ENCODE results near the gene ASH1L. TPM values are rescaled to one million over a fixed set of nuclear protein-coding genes. Genes with fewer than 3 reads are reported as not detected.
"Not testable (repeated sequence)": the region's sequence is repeated elsewhere in the genome, so short reads cannot be mapped to it uniquely, and the experiment has no call there.

The ASH1L gene
- total RNA-seq, 4 donors from 2014 or later, result 55.6 to 81.3 (median 75.0) TPM

DNA sequence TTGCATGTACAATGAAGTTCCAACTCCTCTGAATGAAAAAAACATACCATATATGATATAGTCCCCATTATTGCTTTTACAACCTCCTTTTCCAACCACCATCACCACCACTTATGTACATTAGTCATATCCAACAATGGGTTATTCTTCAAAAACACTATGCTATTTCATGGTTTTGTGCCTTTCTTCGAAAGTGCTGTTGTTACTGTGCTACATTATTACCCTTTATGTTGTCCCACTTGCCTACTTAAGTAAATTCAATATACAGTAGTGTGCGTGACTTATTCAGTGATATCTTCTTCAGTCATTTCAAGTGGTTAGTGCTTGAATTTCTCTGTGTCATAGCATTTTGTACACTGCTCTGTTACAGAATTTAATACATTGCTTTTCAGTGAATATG is 105.3 kb downstream of the ASH1L start:
- no peak overlapping the region for H3K4me3 ChIP-seq
- H3K36me3 ChIP-seq, result peaks cover 0 to 50% of the 10 kb centered on the region in 2 donors
- WGBS, 2 donors (ENCODE audit: low coverage in 1 of 2), result 91 to 100% methylated on average over 2 of the region's 2 CpGs
- no peaks in the 10 kb centered on the region for H3K9me3 ChIP-seq
- TF ChIP-seq, protein P1, sequence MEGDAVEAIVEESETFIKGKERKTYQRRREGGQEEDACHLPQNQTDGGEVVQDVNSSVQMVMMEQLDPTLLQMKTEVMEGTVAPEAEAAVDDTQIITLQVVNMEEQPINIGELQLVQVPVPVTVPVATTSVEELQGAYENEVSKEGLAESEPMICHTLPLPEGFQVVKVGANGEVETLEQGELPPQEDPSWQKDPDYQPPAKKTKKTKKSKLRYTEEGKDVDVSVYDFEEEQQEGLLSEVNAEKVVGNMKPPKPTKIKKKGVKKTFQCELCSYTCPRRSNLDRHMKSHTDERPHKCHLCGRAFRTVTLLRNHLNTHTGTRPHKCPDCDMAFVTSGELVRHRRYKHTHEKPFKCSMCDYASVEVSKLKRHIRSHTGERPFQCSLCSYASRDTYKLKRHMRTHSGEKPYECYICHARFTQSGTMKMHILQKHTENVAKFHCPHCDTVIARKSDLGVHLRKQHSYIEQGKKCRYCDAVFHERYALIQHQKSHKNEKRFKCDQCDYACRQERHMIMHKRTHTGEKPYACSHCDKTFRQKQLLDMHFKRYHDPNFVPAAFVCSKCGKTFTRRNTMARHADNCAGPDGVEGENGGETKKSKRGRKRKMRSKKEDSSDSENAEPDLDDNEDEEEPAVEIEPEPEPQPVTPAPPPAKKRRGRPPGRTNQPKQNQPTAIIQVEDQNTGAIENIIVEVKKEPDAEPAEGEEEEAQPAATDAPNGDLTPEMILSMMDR (IDR thresholded peaks at IDR 0.05), result no peak
- TF ChIP-seq POLR2A (IDR thresholded peaks at IDR 0.05), result no peak
- no peak for TF ChIP-seq POLR2AphosphoS5 (IDR thresholded peaks at IDR 0.05)
- no peak for TF ChIP-seq EP300 (IDR thresholded peaks at IDR 0.05)
- no peak overlapping the region for H3K27ac ChIP-seq
- peaks cover 0 to 18% (median 0%) of the 10 kb centered on the region in 3 donors for H3K4me1 ChIP-seq
- H3K27me3 ChIP-seq, result no peaks in the 10 kb centered on the region
- no peak for ATAC-seq

DNA sequence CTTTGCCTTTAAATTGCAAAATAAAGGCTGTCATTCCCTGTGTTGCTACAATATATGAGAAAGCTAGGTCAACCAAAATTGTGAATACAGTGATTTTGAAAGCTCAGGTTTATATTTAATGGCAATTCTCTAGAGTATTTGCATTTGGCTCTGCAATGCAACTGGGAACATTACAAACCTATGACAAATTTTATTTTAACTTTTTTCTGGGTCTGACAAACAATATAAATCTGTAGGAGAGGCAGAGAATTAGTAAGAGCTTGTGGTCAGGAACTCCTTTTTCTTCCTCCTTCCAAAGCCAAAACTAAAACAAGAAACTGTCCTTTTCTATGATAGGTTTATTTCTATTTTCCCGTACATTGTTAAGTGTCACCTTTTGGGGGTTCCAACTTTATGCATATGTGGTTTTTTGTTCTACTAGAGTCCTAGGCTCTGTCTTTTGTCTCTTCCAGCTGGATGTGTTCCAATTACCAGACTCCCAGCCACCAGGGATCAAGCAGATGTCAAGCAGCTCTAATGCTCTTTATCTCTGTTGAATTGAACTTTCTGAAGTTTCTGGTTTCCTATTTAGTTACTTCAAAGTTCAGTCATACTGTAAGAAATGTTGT is 106.9 kb downstream of the ASH1L start:
- Histone ChIP-seq H3K4me1 (peaks cover 0 to 18% (median 0%) of the 10 kb centered on the region in 3 donors), H3K9me3 (no peaks in the 10 kb centered on the region), H3K27me3 (no peaks in the 10 kb centered on the region), H3K4me3 (no peak overlapping the region), H3K27ac (no peak overlapping the region), H3K36me3 (peaks cover 0 to 56% of the 10 kb centered on the region in 2 donors)
- WGBS, 2 donors (ENCODE audit: low coverage in 1 of 2), result 15 to 62% methylated on average over 1 of the region's 1 CpG
- no peak for ATAC-seq
- no peak for TF ChIP-seq EP300 (IDR thresholded peaks at IDR 0.05)
- TF ChIP-seq, protein P1 (IDR thresholded peaks at IDR 0.05), result no peak
- TF ChIP-seq POLR2A (IDR thresholded peaks at IDR 0.05), result no peak
- no peak for TF ChIP-seq POLR2AphosphoS5 (IDR thresholded peaks at IDR 0.05)

DNA sequence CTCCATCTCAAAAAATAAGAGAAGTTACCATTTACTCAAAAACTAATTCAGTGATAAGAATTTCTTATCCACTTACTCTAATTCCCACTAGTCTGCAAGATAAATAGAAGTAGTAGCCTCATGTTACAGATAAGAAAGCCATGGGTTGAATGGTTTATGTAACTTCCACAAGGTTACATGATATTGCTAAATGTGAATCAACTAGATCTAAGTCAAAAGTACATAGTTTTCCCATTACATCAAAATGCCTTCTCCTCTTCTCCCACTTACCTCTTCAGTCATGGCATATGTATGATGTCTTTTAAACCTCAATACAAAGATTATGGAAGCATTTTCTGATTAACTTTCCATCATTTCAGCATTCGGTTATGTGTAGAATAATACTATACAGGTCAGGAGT is 108.5 kb downstream of the ASH1L start:
- Histone ChIP-seq H3K4me1 (peaks cover 0 to 18% (median 0%) of the 10 kb centered on the region in 3 donors), H3K4me3 (no peak overlapping the region), H3K9me3 (no peaks in the 10 kb centered on the region), H3K27ac (no peak overlapping the region), H3K36me3 (peaks cover 0 to 63% of the 10 kb centered on the region in 2 donors), H3K27me3 (no peaks in the 10 kb centered on the region)
- no peak for TF ChIP-seq EP300 (IDR thresholded peaks at IDR 0.05)
- TF ChIP-seq, protein P1 (IDR thresholded peaks at IDR 0.05), result no peak
- TF ChIP-seq POLR2AphosphoS5 (IDR thresholded peaks at IDR 0.05), result no peak
- TF ChIP-seq POLR2A (IDR thresholded peaks at IDR 0.05), result no peak
- ATAC-seq, result no peak
- 88% methylated on average over 1 of the region's 1 CpG; no CpG with 5 or more reads in 1 of the 2 donors for WGBS, 2 donors (ENCODE audit: low coverage in 1 of 2)

DNA sequence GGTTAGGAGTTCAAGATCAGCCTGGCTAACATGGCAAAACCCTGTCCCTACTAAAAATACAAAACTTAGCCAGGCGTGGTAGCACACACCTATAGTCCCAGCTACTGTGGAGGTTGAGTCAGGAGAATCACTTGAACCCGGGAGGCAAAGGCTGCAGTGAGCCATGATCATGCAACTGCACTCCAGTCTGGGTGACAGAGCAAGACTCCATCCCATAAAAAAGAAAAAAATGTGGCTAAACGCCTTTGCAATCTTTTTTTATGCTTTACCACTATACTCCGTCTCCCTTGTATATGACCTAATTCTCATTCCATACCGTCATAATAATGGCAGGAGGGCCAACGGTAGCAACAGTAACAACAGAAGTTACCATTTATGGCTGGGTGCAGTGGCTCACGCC is 109.5 kb downstream of the ASH1L start:
- TF ChIP-seq, protein P1 (IDR thresholded peaks at IDR 0.05), result no peak
- no peak for TF ChIP-seq EP300 (IDR thresholded peaks at IDR 0.05)
- TF ChIP-seq POLR2AphosphoS5 (IDR thresholded peaks at IDR 0.05), result no peak
- no peak for TF ChIP-seq POLR2A (IDR thresholded peaks at IDR 0.05)
- Histone ChIP-seq H3K27ac (no peak overlapping the region), H3K4me3 (no peak overlapping the region), H3K9me3 (no peaks in the 10 kb centered on the region), H3K4me1 (peaks cover 0 to 18% (median 0%) of the 10 kb centered on the region in 3 donors), H3K27me3 (no peaks in the 10 kb centered on the region), H3K36me3 (peaks cover 0 to 58% of the 10 kb centered on the region in 2 donors)
- 86 to 91% methylated on average over 4 to 6 of the region's 7 CpGs for whole genome bisulfite sequencing, 2 donors (ENCODE audit: low coverage in 1 of 2)
- ATAC-seq, result no peak

DNA sequence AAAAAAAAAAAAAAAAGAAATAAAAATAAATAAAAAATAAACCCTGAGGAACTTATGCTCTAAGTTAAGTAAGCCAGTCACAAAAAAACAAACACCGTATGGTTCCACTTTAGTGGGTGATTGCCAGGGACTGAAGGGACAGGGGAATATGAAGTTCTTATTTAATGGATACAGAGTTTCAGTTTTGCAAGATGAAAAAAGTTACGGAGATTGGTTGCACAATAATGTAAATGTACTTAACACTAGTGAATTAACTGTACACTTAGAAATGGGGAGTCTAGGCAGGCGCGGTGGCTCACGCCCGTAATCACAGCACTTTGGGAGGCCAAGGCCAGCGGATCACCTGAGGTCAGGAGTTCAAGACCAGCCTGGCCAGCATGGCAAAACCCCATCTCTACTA is 111.4 kb downstream of the ASH1L start:
- Histone ChIP-seq H3K27ac (no peak overlapping the region), H3K9me3 (no peaks in the 10 kb centered on the region), H3K4me3 (no peak overlapping the region), H3K4me1 (peaks cover 0 to 11% (median 0%) of the 10 kb centered on the region in 3 donors), H3K36me3 (peaks cover 0 to 60% of the 10 kb centered on the region in 2 donors), H3K27me3 (no peaks in the 10 kb centered on the region)
- ATAC-seq, result no peak
- no peak for TF ChIP-seq POLR2A (IDR thresholded peaks at IDR 0.05)
- TF ChIP-seq, protein P1 (IDR thresholded peaks at IDR 0.05), result no peak
- TF ChIP-seq EP300 (IDR thresholded peaks at IDR 0.05), result no peak
- no peak for TF ChIP-seq POLR2AphosphoS5 (IDR thresholded peaks at IDR 0.05)
- WGBS, 2 donors (ENCODE audit: low coverage in 1 of 2), result 73 to 91% methylated on average over 2 to 7 of the region's 7 CpGs

GRCh38 chr1:155442431-155442830 is 120.2 kb downstream of the ASH1L start:
- H3K4me3 ChIP-seq, H3K9me3 ChIP-seq, H3K27me3 ChIP-seq, H3K4me1 ChIP-seq, ATAC-seq, H3K27ac ChIP-seq: not testable (repeated sequence)
- WGBS, 2 donors (ENCODE audit: low coverage in 1 of 2), result 93 to 100% methylated on average over 1 to 6 of the region's 6 CpGs
- H3K36me3 ChIP-seq, result peaks cover 0 to 23% of the 10 kb centered on the region in 2 donors
